ENCODE data around the gene HTRA1. TPM values are rescaled to one million over a fixed set of nuclear protein-coding genes. Genes with fewer than 3 reads are reported as not detected.
A peak's percentile ranks its signal among the peaks of the same experiment; 100 is the strongest.

The HTRA1 gene
- total RNA-seq, 1 experiment from 2014 or later = 18.6 TPM

- no peak overlapping the region for H3K4me3 ChIP-seq (ENCODE audit: low read length)
- no peak overlapping the region for H2AFZ ChIP-seq (ENCODE audit: low read length)
- ChIA-PET POLR2A (ENCODE audit: unreplicated experiment) (no interaction called here), CTCF (interaction anchor here (1.1 kb wide), 1 partner anchor 56 kb away, joined by 5 read pairs; no protein-coding TSS in a partner anchor)
- no TSS peak for BruUV-seq (replicated peaks)
- no peaks in the 10 kb centered on the region for H3K79me2 ChIP-seq (ENCODE audit: low read length)
- no peaks in the 10 kb centered on the region for H3F3A ChIP-seq (ENCODE audit: low read length, unreplicated experiment)
- H3K36me3 ChIP-seq (ENCODE audit: low read depth, low read length) = no peaks in the 10 kb centered on the region
- no peaks in the 10 kb centered on the region for H3K27me3 ChIP-seq (ENCODE audit: low read length)
- no peak overlapping the region for H3K27ac ChIP-seq (ENCODE audit: low read length)
- H3K9me3 ChIP-seq (ENCODE audit: low read length) = no peaks in the 10 kb centered on the region
- DNase-seq = no peak
- H3K4me2 ChIP-seq (ENCODE audit: low read length) = no peak overlapping the region
- H4K20me1 ChIP-seq (ENCODE audit: low read length) = no peaks in the 10 kb centered on the region
- intact Hi-C loops (cut with micrococcal nuclease) = loop anchor here (1.0 to 2.0 kb wide), 2 partner anchors 40 to 180 kb away; no protein-coding TSS in a partner anchor
- no peak for ATAC-seq
- TF ChIP-seq EZH2phosphoT487 (IDR thresholded peaks at IDR 0.05; ENCODE audit: borderline replicate concordance, low read length) = no peak
- no peak for TF ChIP-seq CTCF (conservative IDR thresholded peaks at IDR 0.05; ENCODE audit: low read depth, low read length)
- TF ChIP-seq EZH2 (IDR thresholded peaks at IDR 0.05; ENCODE audit: low read length, unreplicated experiment) = no peak
- no peak overlapping the region for H3K9ac ChIP-seq (ENCODE audit: low read length)
- H3K9me2 ChIP-seq (replicated peaks; ENCODE audit: low read length) = no peaks in the 10 kb centered on the region
- H3K4me1 ChIP-seq (ENCODE audit: insufficient read depth, low read length) = no peaks in the 10 kb centered on the region
Measured at GRCh38 chr10:122524811-122525210, 63.5 kb downstream of the HTRA1 start.

GRCh38 chr10:122525788-122526187 is 64.4 kb downstream of the HTRA1 start:
- H3K27me3 ChIP-seq (ENCODE audit: low read length) = no peaks in the 10 kb centered on the region
- H3F3A ChIP-seq (ENCODE audit: low read length, unreplicated experiment) = no peaks in the 10 kb centered on the region
- ChIA-PET POLR2A (ENCODE audit: unreplicated experiment) (no interaction called here), CTCF (interaction anchor here (1.1 kb wide), 1 partner anchor 57 kb away, joined by 5 read pairs; no protein-coding TSS in a partner anchor)
- H3K9me3 ChIP-seq (ENCODE audit: low read length) = no peaks in the 10 kb centered on the region
- H3K4me1 ChIP-seq (ENCODE audit: insufficient read depth, low read length) = no peaks in the 10 kb centered on the region
- no peak overlapping the region for H3K4me3 ChIP-seq (ENCODE audit: low read length)
- no peak overlapping the region for H3K4me2 ChIP-seq (ENCODE audit: low read length)
- H3K9ac ChIP-seq (ENCODE audit: low read length) = no peak overlapping the region
- no TSS peak for BruUV-seq (replicated peaks)
- no peak overlapping the region for H2AFZ ChIP-seq (ENCODE audit: low read length)
- no peak overlapping the region for H3K27ac ChIP-seq (ENCODE audit: low read length)
- intact Hi-C loops (cut with micrococcal nuclease) = loop anchor here (1.0 to 2.0 kb wide), 2 partner anchors 40 to 179 kb away; no protein-coding TSS in a partner anchor
- ATAC-seq (peak; percentile 46), DNase-seq (peak; percentile 33)
- no peaks in the 10 kb centered on the region for H3K79me2 ChIP-seq (ENCODE audit: low read length)
- H4K20me1 ChIP-seq (ENCODE audit: low read length) = no peaks in the 10 kb centered on the region
- no peaks in the 10 kb centered on the region for H3K36me3 ChIP-seq (ENCODE audit: low read depth, low read length)
- no peaks in the 10 kb centered on the region for H3K9me2 ChIP-seq (replicated peaks; ENCODE audit: low read length)
- no peak for TF ChIP-seq EZH2 (IDR thresholded peaks at IDR 0.05; ENCODE audit: low read length, unreplicated experiment)
- TF ChIP-seq CTCF (conservative IDR thresholded peaks at IDR 0.05; ENCODE audit: low read depth, low read length) = peak; percentile 52; the same call in 1 of the 2 replicates

- intact Hi-C loops (cut with micrococcal nuclease) = no loop called here
- no peaks in the 10 kb centered on the region for H3F3A ChIP-seq (ENCODE audit: low read length, unreplicated experiment)
- DNase-seq (no peak), ATAC-seq (no peak)
- H3K4me1 ChIP-seq (ENCODE audit: insufficient read depth, low read length) = no peaks in the 10 kb centered on the region
- no peak overlapping the region for H3K4me2 ChIP-seq (ENCODE audit: low read length)
- H4K20me1 ChIP-seq (ENCODE audit: low read length) = no peaks in the 10 kb centered on the region
- TF ChIP-seq CTCF (conservative IDR thresholded peaks at IDR 0.05; ENCODE audit: low read depth, low read length) (no peak), EZH2 (IDR thresholded peaks at IDR 0.05; ENCODE audit: low read length, unreplicated experiment) (no peak), EZH2phosphoT487 (IDR thresholded peaks at IDR 0.05; ENCODE audit: borderline replicate concordance, low read length) (no peak)
- H3K9ac ChIP-seq (ENCODE audit: low read length) = no peak overlapping the region
- H3K27me3 ChIP-seq (ENCODE audit: low read length) = no peaks in the 10 kb centered on the region
- H3K27ac ChIP-seq (ENCODE audit: low read length) = no peak overlapping the region
- H3K4me3 ChIP-seq (ENCODE audit: low read length) = no peak overlapping the region
- no peaks in the 10 kb centered on the region for H3K79me2 ChIP-seq (ENCODE audit: low read length)
- ChIA-PET CTCF (no interaction called here), POLR2A (ENCODE audit: unreplicated experiment) (no interaction called here)
- no TSS peak for BruUV-seq (replicated peaks)
- no peaks in the 10 kb centered on the region for H3K36me3 ChIP-seq (ENCODE audit: low read depth, low read length)
- no peaks in the 10 kb centered on the region for H3K9me2 ChIP-seq (replicated peaks; ENCODE audit: low read length)
- no peaks in the 10 kb centered on the region for H3K9me3 ChIP-seq (ENCODE audit: low read length)
- no peak overlapping the region for H2AFZ ChIP-seq (ENCODE audit: low read length)
Measured at GRCh38 chr10:122526892-122527291, 65.5 kb downstream of the HTRA1 start.
